ENCODE data around the gene TRIM7.
"Not testable (repeated sequence)": the region's sequence is repeated elsewhere in the genome, so short reads cannot be mapped to it uniquely, and the experiment has no call there.

TRIM7 gene

DNA sequence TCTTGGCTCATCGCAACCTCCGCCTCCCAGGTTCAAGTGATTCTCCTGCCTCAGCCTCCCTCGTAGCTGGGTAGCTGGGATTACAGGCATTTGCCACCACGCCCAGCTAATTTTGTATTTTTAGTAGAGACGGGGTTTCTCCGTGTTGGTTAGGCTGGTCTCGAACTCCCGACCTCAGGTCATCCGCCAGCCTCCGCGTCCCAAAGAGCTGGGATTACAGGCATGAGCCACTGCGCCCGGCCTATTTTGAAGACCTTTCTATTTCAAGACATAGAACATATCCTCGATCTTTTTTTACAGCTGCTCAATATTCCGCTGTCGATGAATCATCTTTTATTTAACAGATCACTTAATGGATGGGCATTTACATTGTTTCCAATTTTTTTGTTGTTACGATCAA, 5.7 kb upstream of the TRIM7 start:
- DNase-seq = not testable (repeated sequence)

- DNase-seq = not testable (repeated sequence)
These were observed 5.2 kb upstream of the TRIM7 start for GRCh38 chr5:181210148-181210547.

- DNase-seq = not testable (repeated sequence)
These were observed 4.0 kb upstream of the TRIM7 start for GRCh38 chr5:181209006-181209405.

DNA sequence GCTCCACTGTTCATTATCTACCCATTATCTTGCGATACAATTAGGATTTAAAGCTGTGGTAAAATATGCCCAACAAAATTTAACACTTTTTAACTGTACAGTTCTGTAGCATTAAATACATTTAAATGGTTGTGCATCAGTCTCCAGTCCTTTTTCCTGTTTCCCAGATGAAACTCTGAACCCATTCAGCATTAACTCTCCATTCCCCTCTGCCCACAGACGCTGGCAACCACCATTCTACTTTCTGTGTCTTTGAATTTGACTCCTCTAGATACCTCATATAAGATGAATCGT, 2.9 kb upstream of the TRIM7 start:
- no peak for DNase-seq

GRCh38 chr5:181207214-181207959, 2.4 kb upstream of the TRIM7 start:
- DNase-seq = no peak

DNA sequence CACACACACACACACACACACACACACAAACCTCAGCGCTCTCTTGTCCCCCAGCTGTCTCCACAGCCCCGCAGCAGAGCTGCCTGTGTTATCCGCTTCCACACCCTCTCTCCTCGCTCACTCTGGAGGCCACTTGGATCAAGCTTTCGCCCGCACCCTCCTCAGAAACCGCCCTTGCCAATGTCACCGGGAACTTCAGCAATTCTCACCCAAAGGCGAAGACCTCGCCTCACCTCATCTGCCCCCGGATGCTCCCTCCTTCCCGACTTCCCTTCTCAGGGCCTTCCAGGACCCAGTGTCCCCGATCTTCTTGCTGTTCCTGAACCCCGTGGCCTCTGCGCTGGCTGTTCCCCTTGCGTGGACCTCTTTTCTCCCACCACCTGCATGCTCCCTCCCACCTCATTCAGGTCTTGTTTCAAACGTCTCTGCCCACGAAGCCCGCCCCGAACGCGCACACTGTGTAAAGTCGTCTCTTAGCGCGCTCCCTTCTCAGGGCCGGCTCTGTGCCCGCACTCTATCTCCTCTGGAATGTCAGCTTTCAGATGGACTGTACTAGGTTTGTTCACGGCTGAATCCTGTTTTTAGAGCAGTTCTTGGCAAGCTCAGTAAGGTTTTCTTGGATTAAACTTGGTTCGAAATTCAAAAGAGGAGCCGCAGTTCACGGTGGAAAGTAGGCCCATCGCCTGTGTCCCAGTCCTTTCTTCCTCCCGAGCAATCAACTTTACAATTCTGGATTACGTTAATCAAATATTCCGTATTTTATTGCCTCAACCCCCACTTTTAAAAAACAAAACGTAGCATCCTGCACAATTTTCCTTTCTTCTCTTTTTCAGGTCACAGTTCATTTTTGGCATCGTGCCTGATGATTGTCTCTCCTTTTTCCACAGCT, 1.0 kb upstream of the TRIM7 start:
- no peak for DNase-seq

DNA sequence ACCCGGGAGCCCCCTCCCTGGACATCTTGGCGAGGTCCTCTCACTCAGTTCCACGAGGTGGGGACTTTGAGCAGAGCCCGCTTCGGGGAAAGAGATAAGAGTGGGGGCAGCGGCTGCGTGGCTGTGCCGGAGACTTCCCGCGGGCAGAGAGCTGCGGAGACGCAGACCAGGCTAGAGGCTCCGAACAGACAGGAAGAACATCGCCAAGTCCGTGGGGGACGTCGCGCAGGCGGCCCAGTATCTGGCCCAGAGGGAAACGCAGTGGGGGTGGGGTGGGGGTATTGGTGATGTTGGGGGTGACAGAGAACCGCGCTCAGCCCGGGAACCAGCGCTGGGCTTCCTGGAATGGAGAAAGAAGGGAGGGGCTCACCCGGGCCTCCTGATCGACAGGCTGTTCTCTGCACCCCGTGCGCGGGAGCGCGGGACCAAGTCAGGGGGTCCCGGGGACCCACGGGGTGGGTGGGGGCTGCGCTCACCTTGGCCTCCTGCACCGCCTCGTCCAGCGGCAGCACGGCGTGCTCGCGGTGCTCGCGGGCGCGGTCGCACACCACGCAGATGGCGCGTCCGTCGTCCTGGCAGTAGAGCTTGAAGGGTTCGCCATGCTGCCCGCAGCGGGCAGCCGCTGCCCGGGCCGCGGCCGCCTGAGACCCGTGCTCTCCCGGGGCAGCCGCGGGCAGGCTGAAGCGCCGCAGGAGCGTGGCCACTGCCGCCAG, 727 bp downstream of the TRIM7 start:
- no peak for DNase-seq

DNA sequence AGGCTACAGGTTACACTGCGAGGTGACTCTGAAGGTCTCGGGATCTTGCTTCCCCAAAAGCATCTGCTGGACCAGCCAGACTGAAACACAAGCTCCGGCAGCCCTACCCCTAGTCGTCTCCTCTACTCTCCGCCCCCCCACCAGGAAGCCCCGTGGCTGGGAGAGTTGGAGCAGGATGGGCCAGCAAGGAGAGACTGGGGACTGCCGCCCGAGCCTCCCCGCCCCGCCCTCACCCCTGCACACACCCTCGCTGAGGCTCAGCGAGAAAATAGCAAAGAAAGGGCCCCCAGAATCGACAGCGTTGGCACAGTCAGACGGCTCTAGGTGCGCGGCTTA, 1.3 kb downstream of the TRIM7 start:
- DNase-seq = no peak

DNA sequence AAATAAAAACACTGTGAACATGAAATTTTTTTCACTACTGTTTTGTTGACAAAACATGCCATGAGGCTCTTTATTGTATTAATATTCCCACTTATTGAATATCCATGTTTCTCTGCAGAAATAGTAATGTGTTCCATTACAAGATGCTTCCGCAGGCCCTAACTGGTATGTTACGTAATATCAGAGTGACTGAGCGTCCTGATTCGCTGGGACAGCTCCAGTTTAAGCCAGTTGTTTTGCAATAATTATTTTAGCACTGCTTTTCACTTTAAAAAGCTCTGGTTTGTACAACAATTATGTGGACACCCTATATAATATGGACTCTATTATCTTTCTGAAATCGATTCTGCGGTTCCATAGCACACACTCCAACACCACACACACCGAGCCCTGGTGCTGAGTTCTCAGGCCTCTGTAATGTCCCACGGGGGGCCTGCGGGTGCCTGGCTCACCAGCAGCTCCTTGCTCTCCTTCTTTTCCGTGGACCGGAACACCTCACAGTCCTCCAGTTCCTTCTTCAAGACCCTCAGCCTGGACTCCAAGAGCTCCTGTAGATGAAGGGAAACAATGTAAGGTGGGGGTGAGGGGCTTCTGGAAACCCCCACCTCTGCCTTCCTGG, 1.8 kb downstream of the TRIM7 start:
- no peak for DNase-seq

DNA sequence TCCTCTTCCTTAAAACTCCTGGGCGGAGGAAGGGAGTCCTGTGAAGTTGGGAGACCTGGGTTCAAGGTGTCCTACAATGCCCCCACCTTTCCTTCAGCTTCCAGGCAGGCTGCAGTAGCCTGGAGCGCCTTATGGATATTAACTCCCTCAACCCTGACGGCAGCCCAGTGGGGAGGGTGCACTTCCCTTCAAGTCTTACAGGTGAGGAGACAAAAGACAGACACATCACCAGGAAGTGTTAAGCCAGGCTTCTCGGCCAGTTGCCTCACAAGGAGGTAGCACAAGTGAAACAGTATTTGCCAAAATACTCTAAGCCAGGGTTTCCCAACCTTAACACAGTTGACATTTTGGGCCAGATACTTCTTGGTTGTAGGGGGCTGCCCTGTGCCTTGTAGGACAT, 4.2 kb downstream of the TRIM7 start:
- DNase-seq = no peak

GRCh38 chr5:181199881-181200638, 4.9 kb downstream of the TRIM7 start:
- DNase-seq = no peak

DNA sequence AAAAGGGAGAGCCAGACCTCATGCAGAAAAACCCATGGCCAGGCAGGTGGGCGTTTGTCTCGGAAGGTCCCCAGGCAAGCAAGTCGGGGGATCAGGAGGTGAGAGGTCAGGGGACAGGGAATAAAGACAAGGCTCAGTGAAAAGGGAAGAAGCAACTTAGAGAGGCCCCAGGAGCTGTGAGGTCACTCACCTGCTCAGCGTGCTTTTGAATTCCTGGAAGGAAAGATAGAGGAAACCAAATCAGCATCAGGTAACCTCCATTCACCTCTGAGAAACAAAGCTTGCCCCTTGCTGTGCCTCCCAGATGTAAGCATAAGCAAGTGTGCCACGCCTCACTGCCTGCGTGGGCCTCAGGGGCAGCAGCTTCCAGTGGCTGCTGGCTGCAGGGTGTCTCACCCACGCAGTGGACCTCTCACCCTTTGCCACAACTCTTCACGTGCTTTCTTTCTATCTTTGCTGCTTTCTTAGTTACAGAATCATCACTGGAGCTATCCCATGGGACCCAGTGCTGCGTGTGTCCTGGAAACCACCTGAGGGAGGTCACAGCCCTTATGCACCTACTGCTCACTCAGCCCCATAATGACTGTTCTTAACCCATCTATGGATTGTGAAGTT, 6.0 kb downstream of the TRIM7 start:
- DNase-seq = no peak

DNA sequence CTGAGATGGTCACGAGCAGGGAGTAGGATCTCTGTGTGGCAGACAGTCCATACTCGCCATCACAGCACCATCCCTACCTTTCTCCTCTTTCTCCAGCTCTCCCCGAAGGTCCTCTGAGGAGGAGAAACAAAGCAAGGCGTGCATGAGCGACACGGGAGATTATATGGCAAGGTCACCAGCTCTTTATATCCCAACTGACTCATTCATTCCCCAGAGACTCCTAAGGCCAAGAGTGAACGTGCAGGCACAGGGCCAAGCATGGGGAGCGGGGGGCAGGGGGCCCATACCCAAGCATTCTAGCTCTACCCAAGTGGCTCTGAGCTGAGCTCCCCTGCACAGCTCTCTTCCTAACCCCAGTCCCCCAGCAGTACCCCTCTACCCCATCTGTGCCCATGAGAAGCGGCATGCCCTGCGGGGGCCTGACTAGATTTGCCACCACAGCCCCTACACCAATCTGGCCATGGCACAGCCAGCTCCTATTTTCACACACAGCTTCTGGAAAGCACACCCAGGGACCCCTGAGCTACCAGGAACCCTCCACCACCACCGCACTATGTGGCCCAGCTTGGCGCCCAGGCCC, 6.8 kb downstream of the TRIM7 start:
- no peak for DNase-seq

DNA sequence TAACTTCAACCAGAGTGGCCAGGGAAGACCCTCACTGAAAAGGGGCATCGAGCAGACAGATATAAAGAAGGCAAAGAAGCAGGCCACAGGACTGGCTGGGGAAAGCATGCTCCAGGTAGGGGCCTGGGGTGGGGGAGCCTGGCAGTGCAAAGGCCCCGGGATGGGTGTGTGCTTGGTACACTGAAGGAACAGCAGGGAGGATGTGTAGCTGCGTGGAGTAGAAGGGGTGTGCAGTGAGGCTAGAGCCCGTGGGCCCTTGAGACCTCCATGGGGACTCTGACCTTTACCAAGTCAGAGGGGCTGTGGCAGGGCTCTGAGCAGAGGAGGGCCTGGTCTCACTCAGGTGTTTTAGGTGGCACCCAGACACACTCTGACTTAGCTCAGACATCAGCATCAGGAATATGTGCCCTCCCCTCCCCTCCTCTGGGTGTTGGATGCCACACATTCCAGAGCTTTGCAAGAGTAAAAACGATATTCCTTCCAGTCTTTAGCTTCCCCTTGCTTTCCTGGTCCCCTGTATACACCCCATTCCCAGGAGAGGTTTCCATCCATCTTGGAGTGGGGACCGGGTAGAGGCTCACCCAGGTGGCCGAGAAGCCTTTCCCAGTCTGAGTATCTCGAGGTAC, 7.6 kb downstream of the TRIM7 start:
- DNase-seq = no peak

DNA sequence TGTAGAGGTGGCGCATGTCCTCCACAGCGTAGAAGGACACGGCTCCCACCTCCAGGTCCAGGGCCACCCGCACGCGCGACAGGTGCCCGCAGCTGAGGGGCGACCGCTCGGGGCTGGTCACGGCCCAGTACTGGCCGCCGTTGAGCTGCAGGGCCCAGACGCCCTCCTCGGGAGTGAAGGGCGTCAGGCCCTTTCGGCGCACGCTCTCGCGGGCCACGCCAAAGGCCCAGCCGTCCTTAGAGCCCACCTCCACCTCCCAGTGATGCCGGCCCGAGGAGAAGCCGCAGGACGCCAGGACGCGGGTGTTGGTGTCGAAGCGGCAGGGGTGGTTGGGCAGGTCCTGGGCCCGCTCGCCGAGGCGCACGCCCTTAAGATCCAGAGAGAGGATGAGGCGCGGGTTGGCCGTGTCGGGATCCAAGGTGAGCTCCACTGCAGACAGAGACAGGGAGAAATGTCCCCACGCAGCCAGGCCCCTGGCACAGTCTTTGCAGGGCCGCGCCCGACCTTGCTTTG, 9.7 kb downstream of the TRIM7 start:
- no peak for DNase-seq

DNA sequence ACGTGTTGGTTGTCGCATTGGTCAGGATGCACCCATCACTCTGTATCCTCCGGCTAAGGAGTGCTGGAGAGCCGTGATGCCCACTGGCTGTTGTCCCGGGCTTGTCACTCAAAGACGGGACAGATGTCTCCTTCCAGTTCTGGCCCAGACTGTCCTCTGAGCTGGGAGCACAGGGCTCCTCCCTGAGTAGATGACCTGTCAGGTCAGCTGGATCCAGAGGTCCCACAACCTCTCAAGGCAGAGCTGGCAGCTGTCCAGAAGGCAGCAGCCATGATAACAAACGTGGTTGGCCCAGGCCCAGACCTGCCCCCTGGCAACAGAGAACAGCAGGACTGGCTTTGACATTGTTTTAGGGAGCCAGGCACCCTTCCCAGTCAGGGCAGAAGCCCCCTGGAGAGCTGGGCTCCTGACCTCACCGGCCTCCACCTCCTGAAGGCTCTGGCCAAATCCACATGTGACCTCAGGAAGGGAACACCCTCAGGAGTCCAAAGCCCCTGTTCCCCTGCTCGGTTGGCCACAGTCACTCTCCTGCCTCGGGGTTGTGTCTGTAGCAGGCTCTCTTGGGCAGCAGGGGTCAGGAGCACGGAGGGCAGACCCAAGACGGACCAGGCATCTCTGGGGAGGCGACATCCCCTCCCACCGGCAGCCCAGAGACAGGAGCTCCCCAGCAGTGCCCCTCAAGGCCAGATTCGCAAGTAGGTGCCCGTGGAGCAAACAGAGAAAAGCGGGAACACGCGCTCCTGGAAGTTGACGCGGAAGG, 10.3 kb downstream of the TRIM7 start:
- DNase-seq = no peak

- DNase-seq = no peak
These were observed 11.3 kb downstream of the TRIM7 start for GRCh38 chr5:181193656-181194055.

DNA sequence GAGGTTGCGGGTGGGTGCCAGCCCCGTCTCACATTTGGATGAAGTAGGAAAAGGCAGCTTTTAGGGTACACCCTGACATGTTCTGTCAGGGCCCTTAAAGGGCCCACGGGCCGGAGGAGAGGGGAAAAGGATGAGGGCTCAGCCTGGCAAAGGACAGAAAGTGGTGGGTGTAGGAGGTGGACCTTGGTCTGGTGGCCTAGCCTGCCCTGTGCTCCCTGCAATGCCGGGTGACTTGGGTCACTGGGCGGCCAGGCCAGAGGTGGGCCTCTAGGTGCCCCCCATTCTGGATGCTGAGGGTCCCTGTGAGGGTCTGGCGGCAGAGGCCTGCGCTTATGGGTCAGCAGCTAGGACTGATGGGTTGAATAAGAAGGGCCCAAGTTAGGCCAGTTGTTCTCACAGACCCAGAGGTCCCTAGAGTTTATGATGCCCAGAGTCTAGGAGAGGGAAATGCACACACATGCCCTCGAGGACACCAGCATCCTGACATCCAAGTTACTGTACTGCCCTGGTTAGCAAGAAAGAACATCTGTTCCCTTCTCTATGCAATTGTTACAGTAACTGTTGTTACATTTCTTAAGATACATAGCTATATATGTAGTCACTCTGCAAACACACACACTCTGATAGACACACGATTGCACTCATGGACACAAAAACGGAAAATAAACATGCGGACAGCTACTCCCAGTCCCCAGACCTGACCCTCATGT, 12.5 kb downstream of the TRIM7 start:
- no peak for DNase-seq

- no peak for DNase-seq
These were observed 13.3 kb downstream of the TRIM7 start for GRCh38 chr5:181191526-181192336.

Measured in GDM1 (cell line).